GM12873 (cell line): ENCODE data around the gene CASP7.
A peak's percentile ranks its signal among the peaks of the same experiment; 100 is the strongest.

Experiments used
- CTCF ChIP-seq: IDR thresholded peaks from 2 replicates; pipeline ENCODE4 v1.5.1; 2012; ENCODE audit warnings: low read depth, mild to moderate bottlenecking, moderate library complexity, low read length, control low read depth; ENCODE audit not compliant: insufficient read depth; ENCODE audit errors: missing control alignments

The CASP7 gene

GRCh38 chr10:113716109-113716910, 36.6 kb downstream of the CASP7 start:
- no peak for TF ChIP-seq CTCF

GRCh38 chr10:113718969-113719822, 39.5 kb downstream of the CASP7 start:
- TF ChIP-seq CTCF: no peak

GRCh38 chr10:113720386-113720785, 40.7 kb downstream of the CASP7 start:
- TF ChIP-seq CTCF: no peak

GRCh38 chr10:113732160-113732881, 52.6 kb downstream of the CASP7 start:
- TF ChIP-seq CTCF: no peak

- no peak for TF ChIP-seq CTCF
Measured at GRCh38 chr10:113732966-113733365, 53.3 kb downstream of the CASP7 start.

- no peak for TF ChIP-seq CTCF
Measured at GRCh38 chr10:113733635-113734034, 53.9 kb downstream of the CASP7 start.

- TF ChIP-seq CTCF: peak; percentile 12
Measured at GRCh38 chr10:113735913-113736312, 56.2 kb downstream of the CASP7 start.
